Fibroblast of pulmonary artery (primary cell): ENCODE measurements around the gene SLC5A8.

Experiments
- DNase-seq: peaks from one replicate; pipeline ENCODE4 v3.0.0-alpha.2; 2010; ENCODE audit warnings: low read depth
- H3K4me3 ChIP-seq: replicated peaks from 2 replicates; pipeline ENCODE4 v1.5.1; 2011; ENCODE audit warnings: low read depth, mild to moderate bottlenecking, control low read depth, low read length, moderate library complexity
- CTCF ChIP-seq: IDR thresholded peaks from 2 replicates; pipeline ENCODE4 v1.5.1; 2011; ENCODE audit warnings: mild to moderate bottlenecking, control low read depth, low read length, inconsistent platforms; ENCODE audit errors: missing control alignments

The SLC5A8 gene

GRCh38 chr12:101209319-101210302 is at the start of gene SLC5A8:
TSS of gene SLC5A8 (minus strand) at chr12:101210238. CDS start at chr12:101209848, 390 bp downstream.
- H3K4me3 ChIP-seq: no peak within 1 kb of the TSS
- no peak for DNase-seq
- no peak for TF ChIP-seq CTCF

GRCh38 chr12:101257357-101257756 is 47.3 kb upstream of the SLC5A8 start:
- no peak overlapping the region for H3K4me3 ChIP-seq
- no peak for DNase-seq
- no peak for TF ChIP-seq CTCF

- no peak for DNase-seq
- H3K4me3 ChIP-seq: no peak overlapping the region
- no peak for TF ChIP-seq CTCF
Observed at GRCh38 chr12:101256266-101256665, 46.2 kb upstream of the SLC5A8 start.

- TF ChIP-seq CTCF: no peak
- no peak overlapping the region for H3K4me3 ChIP-seq
- no peak for DNase-seq
Observed at GRCh38 chr12:101243616-101244015, 33.6 kb upstream of the SLC5A8 start.

GRCh38 chr12:101243074-101243473 is 33.0 kb upstream of the SLC5A8 start:
- no peak for DNase-seq
- TF ChIP-seq CTCF: no peak

GRCh38 chr12:101238800-101239329 is 28.8 kb upstream of the SLC5A8 start:
- no peak overlapping the region for H3K4me3 ChIP-seq

More at GRCh38 chr12:101243074-101243473, 33.0 kb upstream of the SLC5A8 start:
- no peak overlapping the region for H3K4me3 ChIP-seq

More at GRCh38 chr12:101238800-101239329, 28.8 kb upstream of the SLC5A8 start:
- no peak for DNase-seq
- no peak for TF ChIP-seq CTCF
